Epithelial cell of proximal tubule (primary cell): ENCODE results near the gene MAX. TPM values are rescaled to one million over a fixed set of nuclear protein-coding genes. Genes with fewer than 3 reads are reported as not detected.

Experiments
- DNase-seq: peaks from one replicate; pipeline ENCODE4 v3.0.0-alpha.2; 2011; ENCODE audit warnings: low read depth
- H3K4me3 ChIP-seq: 2 replicates; pipeline ENCODE4 v1.5.1; 2011; ENCODE audit warnings: low read depth, mild to moderate bottlenecking, low read length
- CTCF ChIP-seq: conservative IDR thresholded peaks from 2 replicates; pipeline ENCODE4 v1.5.1; 2012; ENCODE audit warnings: low read depth, mild to moderate bottlenecking, low read length
- total RNA-seq: library from RNA; depleted of rRNA; stranded (reverse); fragments of >200 nt; gene quantifications from 2 replicates; pipeline ENCODE4 v1.2.3, GENCODE V29; 2015

Gene MAX
- total RNA-seq, 1 donor from 2014 or later, result 27.4 TPM

- TF ChIP-seq CTCF, result no peak
- no peak overlapping the region for H3K4me3 ChIP-seq
- no peak for DNase-seq
These were observed 39.9 kb downstream of the MAX start for GRCh38 chr14:65062096-65063075.

- no peak overlapping the region for H3K4me3 ChIP-seq
- no peak for DNase-seq
- TF ChIP-seq CTCF, result no peak
These were observed 44.6 kb downstream of the MAX start for GRCh38 chr14:65057695-65058094.

- TF ChIP-seq CTCF, result no peak
- no peak for DNase-seq
- H3K4me3 ChIP-seq, result no peak overlapping the region
These were observed 47.7 kb downstream of the MAX start for GRCh38 chr14:65054471-65055085.

GRCh38 chr14:65053466-65053865 is 48.9 kb downstream of the MAX start:
- H3K4me3 ChIP-seq, result no peak overlapping the region
- DNase-seq, result no peak
- no peak for TF ChIP-seq CTCF

- DNase-seq, result no peak
- TF ChIP-seq CTCF, result no peak
- H3K4me3 ChIP-seq, result no peak overlapping the region
These were observed 49.5 kb downstream of the MAX start for GRCh38 chr14:65052832-65053231.

- H3K4me3 ChIP-seq, result no peak overlapping the region
- no peak for TF ChIP-seq CTCF
- no peak for DNase-seq
These were observed 56.6 kb downstream of the MAX start for GRCh38 chr14:65045709-65046108.
